ENCODE results near the gene CBFA2T3.

- TF ChIP-seq POLR2AphosphoS5 (IDR thresholded peaks at IDR 0.05; ENCODE audit: borderline replicate concordance, low read depth, low read length) (no peak), EZH2 (IDR thresholded peaks at IDR 0.05) (no peak), FOXP2 (optimal IDR thresholded peaks at IDR 0.05; ENCODE audit: control extremely low read depth, extremely low read length, insufficient read depth) (no peak)
Observed at GRCh38 chr16:88979353-88980015, 2.5 kb upstream of the CBFA2T3 start.
